ENCODE measurements around the gene RPSA. TPM values are rescaled to one million over a fixed set of nuclear protein-coding genes. Genes with fewer than 3 reads are reported as not detected.

The RPSA gene
- total and polyA plus RNA-seq, 9 of the 15 experiments (the other 6 are each of a cell fraction or from before 2014, with no cell fraction given) = 2,290 to 4,272 (median 2,730) TPM

DNA sequence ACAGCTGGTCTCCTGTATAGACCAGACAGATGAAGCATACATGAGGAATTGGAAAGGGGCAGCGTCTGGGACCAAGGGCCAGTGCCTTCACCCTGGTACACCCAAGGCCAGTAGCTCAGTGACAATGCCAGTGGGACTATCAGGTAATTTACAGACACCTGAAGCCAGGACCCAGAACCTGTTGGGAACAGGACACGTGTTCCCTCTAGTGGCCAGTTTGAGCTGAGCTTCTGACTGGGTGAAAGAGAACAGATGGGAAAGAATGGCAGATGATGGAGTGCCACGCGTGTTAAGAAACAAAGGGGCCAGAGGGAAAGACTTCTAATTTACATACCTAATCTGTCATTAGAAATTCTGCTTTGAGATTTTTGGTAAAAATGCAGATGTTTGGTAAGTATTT lies 28.4 kb upstream of the RPSA start:
- BruUV-seq (replicated peaks) = no TSS peak
- Histone ChIP-seq H3K9me3 (replicated peaks; ENCODE audit: control insufficient read depth, insufficient read depth, low read depth, low read length) (no peaks in the 10 kb centered on the region), H3K4me1 (replicated peaks in 1 of 2; ENCODE audit: control insufficient read depth in 2 of 2, insufficient read depth in 2 of 2, low read length in 2 of 2) (peaks cover 0 to 4% of the 10 kb centered on the region in 2 experiments; a peak in 3 of 5 replicates), H3K4me2 (ENCODE audit: insufficient read depth, low read length) (no peak overlapping the region), H4K20me1 (replicated peaks; ENCODE audit: control insufficient read depth, insufficient read depth, low read length) (no peaks in the 10 kb centered on the region), H3K9me1 (ENCODE audit: control insufficient read depth, insufficient read depth, low read length) (no peaks in the 10 kb centered on the region), H3K36me3 (ENCODE audit: control insufficient read depth, insufficient read depth, low read length) (no peaks in the 10 kb centered on the region), H3K79me2 (ENCODE audit: control insufficient read depth, insufficient read depth, low read length) (no peaks in the 10 kb centered on the region), H2AFZ (ENCODE audit: low read depth, low read length) (no peak overlapping the region), H3K27me3 (ENCODE audit: control insufficient read depth in 2 of 2, insufficient read depth in 2 of 2, low read length in 2 of 2) (peaks cover 33 to 38% of the 10 kb centered on the region in 2 experiments), H3K27ac (ENCODE audit: extremely low read depth, low read depth, low read length) (no peak overlapping the region), H3K4me3 (no peak overlapping the region), H3K9ac (ENCODE audit: insufficient read depth in 1 of 2, low read depth in 2 of 2, low read length in 2 of 2) (no peak overlapping the region)
- CTCF ChIA-PET (ENCODE audit: low intra/inter-chr PET ratio) = interaction anchor here (0.6 to 2.0 kb wide), 2 partner anchors 188 to 252 kb away, joined by 3 to 10 read pairs; no protein-coding TSS in a partner anchor
- DNase-seq (ENCODE audit: extremely low read depth in 1 of 4, low spot score in 3 of 4) (peak; percentile 59 to 80 (median 66)), ATAC-seq (peak; percentile 88), FAIRE-seq (peak; percentile 84)
- in situ Hi-C loops (cut with MboI) = no loop called here
- POLR2A ChIA-PET = interaction anchor here (0.5 to 1.6 kb wide), 7 partner anchors 9 to 870 kb away, joined by 3 to 6 read pairs (median 3); partner anchors contain the start of gene RPSA
- WGBS (ENCODE audit: insufficient coverage, low coverage, missing lambda C conversion rate) = 2% methylated on average over 4 of the region's 4 CpGs
- intact Hi-C loops (cut with micrococcal nuclease) = loop anchor here (1.0 to 5.0 kb wide), 3 partner anchors 86 to 251 kb away; no protein-coding TSS in a partner anchor
- peak; percentile 50; the same call in 1 of the 2 replicates for TF ChIP-seq KLF16 (IDR thresholded peaks at IDR 0.05)
- TF ChIP-seq, protein P1, sequence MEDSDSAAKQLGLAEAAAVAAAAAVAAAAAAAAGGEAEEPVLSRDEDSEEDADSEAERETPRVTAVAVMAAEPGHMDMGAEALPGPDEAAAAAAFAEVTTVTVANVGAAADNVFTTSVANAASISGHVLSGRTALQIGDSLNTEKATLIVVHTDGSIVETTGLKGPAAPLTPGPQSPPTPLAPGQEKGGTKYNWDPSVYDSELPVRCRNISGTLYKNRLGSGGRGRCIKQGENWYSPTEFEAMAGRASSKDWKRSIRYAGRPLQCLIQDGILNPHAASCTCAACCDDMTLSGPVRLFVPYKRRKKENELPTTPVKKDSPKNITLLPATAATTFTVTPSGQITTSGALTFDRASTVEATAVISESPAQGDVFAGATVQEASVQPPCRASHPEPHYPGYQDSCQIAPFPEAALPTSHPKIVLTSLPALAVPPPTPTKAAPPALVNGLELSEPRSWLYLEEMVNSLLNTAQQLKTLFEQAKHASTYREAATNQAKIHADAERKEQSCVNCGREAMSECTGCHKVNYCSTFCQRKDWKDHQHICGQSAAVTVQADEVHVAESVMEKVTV (CRISPR knock-in tag; IDR thresholded peaks at IDR 0.05) = peak; percentile 61
- no peak for TF ChIP-seq ARNT (IDR thresholded peaks at IDR 0.05)
- TF ChIP-seq, protein P2, sequence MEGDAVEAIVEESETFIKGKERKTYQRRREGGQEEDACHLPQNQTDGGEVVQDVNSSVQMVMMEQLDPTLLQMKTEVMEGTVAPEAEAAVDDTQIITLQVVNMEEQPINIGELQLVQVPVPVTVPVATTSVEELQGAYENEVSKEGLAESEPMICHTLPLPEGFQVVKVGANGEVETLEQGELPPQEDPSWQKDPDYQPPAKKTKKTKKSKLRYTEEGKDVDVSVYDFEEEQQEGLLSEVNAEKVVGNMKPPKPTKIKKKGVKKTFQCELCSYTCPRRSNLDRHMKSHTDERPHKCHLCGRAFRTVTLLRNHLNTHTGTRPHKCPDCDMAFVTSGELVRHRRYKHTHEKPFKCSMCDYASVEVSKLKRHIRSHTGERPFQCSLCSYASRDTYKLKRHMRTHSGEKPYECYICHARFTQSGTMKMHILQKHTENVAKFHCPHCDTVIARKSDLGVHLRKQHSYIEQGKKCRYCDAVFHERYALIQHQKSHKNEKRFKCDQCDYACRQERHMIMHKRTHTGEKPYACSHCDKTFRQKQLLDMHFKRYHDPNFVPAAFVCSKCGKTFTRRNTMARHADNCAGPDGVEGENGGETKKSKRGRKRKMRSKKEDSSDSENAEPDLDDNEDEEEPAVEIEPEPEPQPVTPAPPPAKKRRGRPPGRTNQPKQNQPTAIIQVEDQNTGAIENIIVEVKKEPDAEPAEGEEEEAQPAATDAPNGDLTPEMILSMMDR (IDR thresholded peaks at IDR 0.05 in 2 of 3, conservative IDR thresholded peaks at IDR 0.05 in 1 of 3; ENCODE audit: insufficient read depth in 2 of 3, low read depth in 1 of 3, low read length in 3 of 3) = peak; percentile 79 to 93 (median 87)
- TF ChIP-seq PKNOX1 (IDR thresholded peaks at IDR 0.05) = peak; percentile 21; the same call in 1 of the 2 replicates
- TF ChIP-seq ZNF197 (CRISPR knock-in tag; IDR thresholded peaks at IDR 0.05; ENCODE audit: low read depth) = no peak
- TF ChIP-seq ATF3 (IDR thresholded peaks at IDR 0.05) = no peak
- 0 out of 2 replicates have a peak, but pooled peaks have one; percentile 24 for TF ChIP-seq ATF3 (CRISPR knock-in tag; conservative IDR thresholded peaks at IDR 0.05)
- TF ChIP-seq EGR1 (conservative IDR thresholded peaks at IDR 0.05) = no peak
- TF ChIP-seq RAD21 (CRISPR knock-in tag; conservative IDR thresholded peaks at IDR 0.05 in 1 of 2, IDR thresholded peaks at IDR 0.05 in 1 of 2) = peak; percentile 84 to 92
- no peak for TF ChIP-seq NFATC3 (IDR thresholded peaks at IDR 0.05)
- TF ChIP-seq TFAP4 (CRISPR knock-in tag; IDR thresholded peaks at IDR 0.05; ENCODE audit: borderline replicate concordance) = peak; percentile 35; the same call in 1 of the 2 replicates
- no peak for TF ChIP-seq ZNF780A (CRISPR knock-in tag; IDR thresholded peaks at IDR 0.05)
